ENCODE results near the gene RETREG2. TPM values are rescaled to one million over a fixed set of nuclear protein-coding genes. Genes with fewer than 3 reads are reported as not detected.
A peak's percentile ranks its signal among the peaks of the same experiment; 100 is the strongest.

RETREG2 gene
- total RNA-seq, 1 donor from 2014 or later: 34.4 TPM

DNA sequence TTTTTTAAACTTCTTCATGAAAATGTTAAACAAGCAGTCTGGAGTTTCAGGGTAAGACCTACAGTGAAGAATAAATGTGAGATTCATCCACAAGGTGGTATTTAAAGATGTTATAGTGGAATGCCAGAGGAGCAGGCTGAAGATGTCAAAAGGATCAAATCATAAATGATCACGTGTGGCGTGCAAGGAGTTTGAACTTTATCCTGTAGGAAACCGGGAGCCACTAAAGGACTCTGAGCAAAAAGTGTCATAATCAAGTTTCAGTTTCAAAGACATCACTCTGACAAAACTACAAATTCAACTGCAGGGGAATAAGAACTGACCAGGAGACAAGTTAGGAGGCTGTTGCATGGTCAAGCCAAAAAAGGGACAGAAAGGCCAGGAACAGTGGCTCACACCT lies 37.4 kb upstream of the RETREG2 start:
- no peak overlapping the region for H3K4me3 ChIP-seq (ENCODE audit: low read depth, low read length)
- no peak for DNase-seq (ENCODE audit: low read depth)
- TF ChIP-seq, protein P1, sequence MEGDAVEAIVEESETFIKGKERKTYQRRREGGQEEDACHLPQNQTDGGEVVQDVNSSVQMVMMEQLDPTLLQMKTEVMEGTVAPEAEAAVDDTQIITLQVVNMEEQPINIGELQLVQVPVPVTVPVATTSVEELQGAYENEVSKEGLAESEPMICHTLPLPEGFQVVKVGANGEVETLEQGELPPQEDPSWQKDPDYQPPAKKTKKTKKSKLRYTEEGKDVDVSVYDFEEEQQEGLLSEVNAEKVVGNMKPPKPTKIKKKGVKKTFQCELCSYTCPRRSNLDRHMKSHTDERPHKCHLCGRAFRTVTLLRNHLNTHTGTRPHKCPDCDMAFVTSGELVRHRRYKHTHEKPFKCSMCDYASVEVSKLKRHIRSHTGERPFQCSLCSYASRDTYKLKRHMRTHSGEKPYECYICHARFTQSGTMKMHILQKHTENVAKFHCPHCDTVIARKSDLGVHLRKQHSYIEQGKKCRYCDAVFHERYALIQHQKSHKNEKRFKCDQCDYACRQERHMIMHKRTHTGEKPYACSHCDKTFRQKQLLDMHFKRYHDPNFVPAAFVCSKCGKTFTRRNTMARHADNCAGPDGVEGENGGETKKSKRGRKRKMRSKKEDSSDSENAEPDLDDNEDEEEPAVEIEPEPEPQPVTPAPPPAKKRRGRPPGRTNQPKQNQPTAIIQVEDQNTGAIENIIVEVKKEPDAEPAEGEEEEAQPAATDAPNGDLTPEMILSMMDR (conservative IDR thresholded peaks at IDR 0.05; ENCODE audit: low read depth, low read length): no peak

DNA sequence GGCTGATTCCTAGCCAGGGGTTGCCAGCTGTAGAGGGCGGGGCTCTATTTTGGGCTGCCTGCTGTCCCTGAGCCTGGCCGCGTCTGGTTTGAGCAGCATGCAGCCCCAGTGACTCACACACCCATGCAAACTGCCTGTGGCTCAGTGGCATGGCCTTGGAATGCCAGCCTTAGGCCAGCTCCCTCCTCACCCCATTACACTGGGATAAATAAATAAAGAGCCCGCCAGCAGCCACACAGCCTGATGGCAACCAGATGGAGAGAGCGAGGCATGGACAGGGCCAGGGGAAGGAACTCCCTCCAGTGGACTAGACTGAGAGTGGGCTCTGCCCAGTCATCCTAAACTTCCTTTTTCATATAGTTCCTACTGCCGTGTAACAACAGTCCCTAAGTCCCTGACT lies 35.7 kb upstream of the RETREG2 start:
- TF ChIP-seq, protein P1 (conservative IDR thresholded peaks at IDR 0.05; ENCODE audit: low read depth, low read length): peak; percentile 48
- no peak overlapping the region for H3K4me3 ChIP-seq (ENCODE audit: low read depth, low read length)
- no peak for DNase-seq (ENCODE audit: low read depth)

GRCh38 chr2:219149667-219150066 lies 28.4 kb upstream of the RETREG2 start:
- H3K4me3 ChIP-seq (ENCODE audit: low read depth, low read length): no peak overlapping the region
- no peak for DNase-seq (ENCODE audit: low read depth)
- TF ChIP-seq, protein P1 (conservative IDR thresholded peaks at IDR 0.05; ENCODE audit: low read depth, low read length): no peak

- no peak for DNase-seq (ENCODE audit: low read depth)
- TF ChIP-seq, protein P1 (conservative IDR thresholded peaks at IDR 0.05; ENCODE audit: low read depth, low read length): peak; percentile 58
- no peak overlapping the region for H3K4me3 ChIP-seq (ENCODE audit: low read depth, low read length)
These were observed 22.9 kb upstream of the RETREG2 start for GRCh38 chr2:219155054-219155644.

GRCh38 chr2:219157396-219157795 lies 20.7 kb upstream of the RETREG2 start:
- no peak overlapping the region for H3K4me3 ChIP-seq (ENCODE audit: low read depth, low read length)
- TF ChIP-seq, protein P1 (conservative IDR thresholded peaks at IDR 0.05; ENCODE audit: low read depth, low read length): no peak
- no peak for DNase-seq (ENCODE audit: low read depth)

GRCh38 chr2:219158025-219158424 lies 20.1 kb upstream of the RETREG2 start:
- H3K4me3 ChIP-seq (ENCODE audit: low read depth, low read length): no peak overlapping the region
- DNase-seq (ENCODE audit: low read depth): no peak
- TF ChIP-seq, protein P1 (conservative IDR thresholded peaks at IDR 0.05; ENCODE audit: low read depth, low read length): no peak

DNA sequence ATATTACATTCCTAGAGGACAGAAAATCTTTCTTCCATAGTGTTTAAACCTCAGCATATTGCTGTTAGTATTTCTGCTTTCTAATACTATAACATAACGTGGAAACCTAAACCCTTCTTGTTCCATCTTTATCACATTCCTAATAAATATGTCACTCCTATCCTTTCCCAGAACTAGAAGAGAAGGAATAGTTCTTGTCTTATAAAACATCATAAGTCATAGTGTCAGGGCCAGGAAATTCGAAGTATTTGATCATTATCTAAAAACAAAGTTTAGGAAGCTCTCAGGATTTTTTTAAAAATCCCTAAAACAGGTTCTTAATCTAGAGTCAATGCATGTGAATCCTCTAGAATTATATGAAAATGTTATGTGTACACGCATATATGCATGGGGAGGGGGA lies 19.5 kb upstream of the RETREG2 start:
- no peak for DNase-seq (ENCODE audit: low read depth)
- TF ChIP-seq, protein P1 (conservative IDR thresholded peaks at IDR 0.05; ENCODE audit: low read depth, low read length): no peak
- H3K4me3 ChIP-seq (ENCODE audit: low read depth, low read length): no peak overlapping the region

Measured in epithelial cell of proximal tubule (primary cell).